GM12892 (cell line): ENCODE data around the gene AHDC1.

Source experiments
- POLR2A ChIP-seq: IDR thresholded peaks from 2 replicates; pipeline ENCODE4 v1.6.1; 2011; ENCODE audit warnings: low read depth, low read length, control low read depth
- TAF1 ChIP-seq: IDR thresholded peaks from 2 replicates; pipeline ENCODE4 v1.6.1; 2011; ENCODE audit warnings: low read depth, mild to moderate bottlenecking, control low read depth, low read length, borderline replicate concordance

- TF ChIP-seq TAF1 (no peak), POLR2A (no peak)
These were observed 29.8 kb downstream of the AHDC1 start for GRCh38 chr1:27574001-27574781.
